ENCODE data around the gene NACA. TPM values are rescaled to one million over a fixed set of nuclear protein-coding genes. Genes with fewer than 3 reads are reported as not detected.

NACA gene
- total RNA-seq, 1 donor from 2014 or later, result 1,274 TPM

DNA sequence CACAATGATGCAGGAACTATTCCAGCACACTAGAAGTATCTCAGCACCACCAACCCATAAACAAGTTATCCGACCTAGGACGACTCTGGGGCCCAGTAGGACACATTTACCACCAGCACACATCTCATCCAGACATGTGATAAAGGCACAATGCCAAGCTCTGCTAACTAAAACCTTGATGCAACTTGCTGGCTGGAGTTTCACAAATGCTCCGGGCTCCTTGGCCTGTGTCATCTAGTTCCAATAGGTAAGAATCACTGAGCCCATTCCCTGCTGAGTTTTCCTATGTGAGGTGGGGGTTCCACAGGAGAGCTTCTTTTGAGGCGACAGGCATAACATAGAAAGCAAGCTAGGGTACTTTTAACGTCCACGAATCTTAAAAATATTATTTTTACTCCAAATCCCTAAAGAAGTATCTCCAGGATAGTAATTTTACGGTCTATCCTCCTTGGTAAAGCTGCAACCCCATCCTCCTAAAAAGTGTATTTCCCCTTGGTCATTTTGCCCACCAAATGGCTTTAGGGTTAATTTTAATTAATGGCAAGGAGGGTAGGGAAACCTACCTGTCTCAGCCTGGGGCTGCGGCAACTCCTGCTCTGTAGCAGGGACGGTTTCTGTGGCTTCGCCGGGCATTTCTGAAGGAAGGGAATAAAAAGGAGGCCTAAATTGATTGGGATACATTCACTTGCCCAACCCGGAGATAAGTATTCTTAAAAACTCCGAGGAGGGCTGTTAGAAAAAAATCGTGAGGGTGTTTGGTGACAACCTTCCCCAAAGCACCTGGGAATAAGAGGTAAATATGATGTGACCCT, 1.0 kb downstream of the NACA start:
- TF ChIP-seq POLR2AphosphoS5 (IDR thresholded peaks at IDR 0.05; ENCODE audit: insufficient read depth in 1 of 2, low read depth in 1 of 2), result peak; percentile 11 to 81
- peak in 1 of 2 donors; percentile 17 for TF ChIP-seq POLR2A (IDR thresholded peaks at IDR 0.05)
- TF ChIP-seq, protein P1, sequence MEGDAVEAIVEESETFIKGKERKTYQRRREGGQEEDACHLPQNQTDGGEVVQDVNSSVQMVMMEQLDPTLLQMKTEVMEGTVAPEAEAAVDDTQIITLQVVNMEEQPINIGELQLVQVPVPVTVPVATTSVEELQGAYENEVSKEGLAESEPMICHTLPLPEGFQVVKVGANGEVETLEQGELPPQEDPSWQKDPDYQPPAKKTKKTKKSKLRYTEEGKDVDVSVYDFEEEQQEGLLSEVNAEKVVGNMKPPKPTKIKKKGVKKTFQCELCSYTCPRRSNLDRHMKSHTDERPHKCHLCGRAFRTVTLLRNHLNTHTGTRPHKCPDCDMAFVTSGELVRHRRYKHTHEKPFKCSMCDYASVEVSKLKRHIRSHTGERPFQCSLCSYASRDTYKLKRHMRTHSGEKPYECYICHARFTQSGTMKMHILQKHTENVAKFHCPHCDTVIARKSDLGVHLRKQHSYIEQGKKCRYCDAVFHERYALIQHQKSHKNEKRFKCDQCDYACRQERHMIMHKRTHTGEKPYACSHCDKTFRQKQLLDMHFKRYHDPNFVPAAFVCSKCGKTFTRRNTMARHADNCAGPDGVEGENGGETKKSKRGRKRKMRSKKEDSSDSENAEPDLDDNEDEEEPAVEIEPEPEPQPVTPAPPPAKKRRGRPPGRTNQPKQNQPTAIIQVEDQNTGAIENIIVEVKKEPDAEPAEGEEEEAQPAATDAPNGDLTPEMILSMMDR (IDR thresholded peaks at IDR 0.05), result no peak
- H3K4me1 ChIP-seq, result peaks cover 53% of the 10 kb centered on the region
- no peaks in the 10 kb centered on the region for H3K27me3 ChIP-seq
- H3K27ac ChIP-seq, result peak overlapping the region; percentile 97
- DNase-seq (ENCODE audit: extremely low spot score in 2 of 2), result peak in 1 of 2 donors; percentile 91
- H3K9me3 ChIP-seq, result no peaks in the 10 kb centered on the region
- peaks cover 0 to 12% of the 10 kb centered on the region in 2 donors for H3K36me3 ChIP-seq
- intact Hi-C loops (cut with DNase I), result no loop called here
- H3K4me3 ChIP-seq, result peak overlapping the region; percentile 64 to 81

DNA sequence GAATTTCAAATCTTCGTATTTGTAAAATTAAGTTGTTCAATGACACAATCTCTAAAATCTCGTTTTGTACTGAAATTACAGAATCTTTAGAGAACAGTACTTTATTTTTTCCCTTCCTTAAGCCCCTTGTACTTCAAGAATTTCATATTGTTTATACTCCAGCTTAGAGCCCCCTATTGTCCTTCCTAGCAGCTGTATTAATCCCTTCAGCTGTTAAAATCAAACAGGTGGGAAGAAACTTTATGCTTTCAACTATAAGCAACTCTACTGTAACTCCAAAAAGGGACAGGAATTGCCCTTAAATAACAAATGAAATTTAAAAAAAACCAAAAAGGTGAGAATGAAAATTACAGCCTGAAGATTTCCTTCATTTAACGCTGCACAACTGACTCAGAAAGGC, 1.7 kb downstream of the NACA start:
- H3K4me1 ChIP-seq, result peaks cover 60% of the 10 kb centered on the region
- intact Hi-C loops (cut with DNase I), result no loop called here

GRCh38 chr12:56722832-56723231, 2.3 kb downstream of the NACA start:
- Histone ChIP-seq H3K27me3 (no peaks in the 10 kb centered on the region), H3K36me3 (peaks cover 0 to 19% of the 10 kb centered on the region in 2 donors), H3K4me3 (peak overlapping the region; percentile 64 to 81), H3K27ac (peak overlapping the region; percentile 97), H3K4me1 (peaks cover 65% of the 10 kb centered on the region), H3K9me3 (no peaks in the 10 kb centered on the region)
- intact Hi-C loops (cut with DNase I), result no loop called here
- TF ChIP-seq POLR2AphosphoS5 (IDR thresholded peaks at IDR 0.05; ENCODE audit: insufficient read depth in 1 of 2, low read depth in 1 of 2), result no peak
- DNase-seq (ENCODE audit: extremely low spot score in 2 of 2), result no peak

More for the DNA sequence above, 1.7 kb downstream of the NACA start:
- TF ChIP-seq, protein P1 (IDR thresholded peaks at IDR 0.05), result no peak
- no peak for TF ChIP-seq POLR2AphosphoS5 (IDR thresholded peaks at IDR 0.05; ENCODE audit: insufficient read depth in 1 of 2, low read depth in 1 of 2)
- TF ChIP-seq POLR2A (IDR thresholded peaks at IDR 0.05), result no peak
- H3K27ac ChIP-seq, result peak overlapping the region; percentile 97
- peak overlapping the region; percentile 64 to 81 for H3K4me3 ChIP-seq
- H3K27me3 ChIP-seq, result no peaks in the 10 kb centered on the region
- DNase-seq (ENCODE audit: extremely low spot score in 2 of 2), result no peak
- no peaks in the 10 kb centered on the region for H3K9me3 ChIP-seq
- H3K36me3 ChIP-seq, result peaks cover 0 to 19% of the 10 kb centered on the region in 2 donors

DNA sequence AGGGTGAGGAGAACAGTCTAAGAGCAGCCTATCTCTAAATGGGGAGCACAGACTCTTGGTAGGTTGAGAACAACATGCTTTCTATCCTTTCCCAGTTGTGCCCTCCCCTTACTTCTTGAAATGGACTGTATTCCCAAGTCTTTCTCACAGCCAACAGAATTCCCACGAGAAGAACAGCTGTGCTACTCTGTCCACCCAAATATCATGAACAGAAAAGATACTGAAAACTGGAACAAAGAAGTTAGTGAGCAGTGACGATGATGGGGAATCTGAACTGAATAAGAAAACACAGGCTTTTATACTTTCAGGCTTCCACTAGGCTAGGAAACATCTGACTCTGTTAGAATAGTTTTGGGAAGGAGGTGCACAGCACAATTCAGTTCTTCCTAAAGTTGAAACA, 3.4 kb downstream of the NACA start:
- Histone ChIP-seq H3K4me1 (peaks cover 76% of the 10 kb centered on the region), H3K27me3 (no peaks in the 10 kb centered on the region), H3K4me3 (peak overlapping the region in 1 of 2 donors; percentile 0), H3K36me3 (peaks cover 0 to 19% of the 10 kb centered on the region in 2 donors), H3K27ac (peak overlapping the region; percentile 97), H3K9me3 (no peaks in the 10 kb centered on the region)
- TF ChIP-seq POLR2A (IDR thresholded peaks at IDR 0.05), result no peak
- TF ChIP-seq, protein P1 (IDR thresholded peaks at IDR 0.05), result no peak
- TF ChIP-seq POLR2AphosphoS5 (IDR thresholded peaks at IDR 0.05; ENCODE audit: insufficient read depth in 1 of 2, low read depth in 1 of 2), result no peak
- intact Hi-C loops (cut with DNase I), result no loop called here
- no peak for DNase-seq (ENCODE audit: extremely low spot score in 2 of 2)

GRCh38 chr12:56721216-56721615, 3.9 kb downstream of the NACA start:
- TF ChIP-seq POLR2AphosphoS5 (IDR thresholded peaks at IDR 0.05; ENCODE audit: insufficient read depth in 1 of 2, low read depth in 1 of 2) (no peak), POLR2A (IDR thresholded peaks at IDR 0.05) (no peak)
- TF ChIP-seq, protein P1 (IDR thresholded peaks at IDR 0.05), result no peak
- Histone ChIP-seq H3K9me3 (no peaks in the 10 kb centered on the region), H3K36me3 (peaks cover 0 to 19% of the 10 kb centered on the region in 2 donors), H3K27me3 (no peaks in the 10 kb centered on the region), H3K4me1 (peaks cover 81% of the 10 kb centered on the region), H3K27ac (peak overlapping the region; percentile 97), H3K4me3 (peak overlapping the region in 1 of 2 donors; percentile 0)
- intact Hi-C loops (cut with DNase I), result no loop called here
- no peak for DNase-seq (ENCODE audit: extremely low spot score in 2 of 2)

All from vagina (tissue), 2 donors.